Suppressor macrophage (primary cell): ENCODE data around the gene OLFM1.

Experiments used
- DNase-seq, 4 experiments: peaks; one replicate each; pipeline ENCODE4 v3.0.0-alpha.2; 2020 to 2022

Gene OLFM1

DNA sequence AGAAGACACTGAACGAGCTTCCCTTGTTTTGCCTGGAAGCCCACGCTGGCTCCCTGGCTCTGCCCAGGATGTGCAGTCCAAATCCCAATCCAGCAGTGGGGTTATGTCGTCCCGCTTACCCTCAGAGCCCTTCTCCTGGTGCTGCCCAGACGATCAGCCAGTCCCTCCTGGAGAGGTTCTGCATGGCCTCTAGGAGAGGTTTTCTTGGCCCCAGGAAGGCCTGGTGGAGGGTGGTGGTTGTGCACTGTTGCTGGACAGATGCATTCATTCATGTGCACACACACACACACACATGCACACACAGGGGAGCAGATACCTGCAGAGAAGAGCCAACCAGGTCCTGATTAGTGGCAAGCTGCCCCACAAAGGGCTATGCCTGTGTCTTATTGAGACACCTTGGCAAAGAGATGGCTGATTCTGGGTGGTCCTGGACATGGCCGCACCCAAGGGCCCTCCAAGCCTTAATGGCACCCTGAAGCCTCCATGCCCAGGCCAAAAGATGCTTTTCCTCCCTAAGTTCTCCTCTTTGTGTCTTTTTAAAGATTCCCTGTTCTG is 10.5 kb upstream of the OLFM1 start:
- no peak for DNase-seq

DNA sequence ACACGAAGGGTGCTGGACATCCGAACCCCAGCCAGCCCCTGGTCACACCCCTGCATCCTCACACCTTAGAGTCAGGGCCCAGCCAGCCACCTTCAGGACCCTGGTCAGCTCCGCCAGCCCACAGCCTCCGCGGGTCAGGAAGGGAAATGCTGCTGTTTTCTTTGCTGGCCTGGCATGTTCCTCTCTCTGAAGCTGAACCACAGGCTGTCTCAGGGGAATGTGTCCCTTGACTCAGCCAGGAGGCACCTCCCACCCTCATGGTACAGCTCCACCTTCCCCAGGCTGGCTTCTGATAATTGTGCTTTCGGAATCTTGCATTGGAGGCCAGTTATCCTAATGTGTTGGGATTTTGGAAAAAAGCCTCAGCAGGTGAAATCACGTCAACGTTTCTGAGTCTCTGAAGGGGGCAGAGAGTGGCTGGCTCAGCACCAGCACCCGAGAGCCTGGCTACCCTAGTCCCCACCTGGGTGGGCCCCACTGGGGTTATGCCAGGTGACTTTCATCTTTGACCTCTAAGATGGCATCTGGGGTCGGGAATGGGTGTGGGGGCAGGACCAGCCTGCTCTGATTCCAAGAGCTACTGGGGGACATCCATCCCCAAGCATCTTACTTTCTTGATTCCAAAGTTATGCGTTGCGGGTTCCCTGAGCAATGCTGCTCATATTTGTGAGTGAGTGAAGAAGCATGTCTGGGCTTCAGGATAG is 9.8 kb upstream of the OLFM1 start:
- peak; percentile 25 to 57 (median 40) for DNase-seq

DNA sequence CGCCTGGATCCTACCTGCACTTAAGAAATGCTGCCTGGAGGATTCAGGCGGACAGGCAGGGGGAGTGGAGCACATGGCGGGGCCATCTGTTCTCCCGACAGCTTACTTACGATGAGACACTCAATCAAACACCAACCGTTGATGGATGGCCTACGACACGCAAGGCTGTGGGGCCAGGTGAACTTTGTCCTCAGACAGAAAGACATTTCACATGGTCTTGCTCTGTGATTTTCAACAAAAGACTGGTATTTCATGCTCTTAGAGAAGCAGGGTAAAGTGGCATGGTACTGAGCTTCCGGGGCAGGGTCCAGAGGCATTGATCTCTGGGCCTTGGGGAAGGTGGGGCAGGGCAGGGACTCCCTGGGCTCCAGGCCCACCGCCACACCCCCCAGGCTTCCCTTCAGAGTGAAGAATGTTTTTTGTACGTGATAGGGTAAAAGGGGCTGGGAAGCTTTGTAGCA is 9.1 kb upstream of the OLFM1 start:
- DNase-seq = no peak

DNA sequence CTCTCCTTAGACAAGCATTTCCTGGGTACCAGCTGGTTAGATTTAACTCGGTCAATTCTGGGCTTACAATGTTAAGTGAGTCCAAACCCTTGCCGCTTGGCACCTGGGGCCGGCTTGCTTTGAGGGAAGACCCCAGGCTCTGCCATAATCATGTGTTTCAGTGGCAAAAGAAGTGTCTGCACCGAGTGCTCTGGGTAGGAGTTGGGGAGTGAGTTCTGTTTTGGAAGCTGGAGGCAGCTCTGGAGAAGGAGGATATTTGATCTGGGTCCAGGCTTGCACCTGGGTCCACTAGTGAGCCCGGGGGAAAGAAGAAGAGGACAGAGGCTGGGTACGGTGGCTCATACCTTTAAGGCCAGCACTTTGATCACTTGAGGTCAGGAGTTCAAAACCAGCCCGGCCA is 8.4 kb upstream of the OLFM1 start:
- no peak for DNase-seq

DNA sequence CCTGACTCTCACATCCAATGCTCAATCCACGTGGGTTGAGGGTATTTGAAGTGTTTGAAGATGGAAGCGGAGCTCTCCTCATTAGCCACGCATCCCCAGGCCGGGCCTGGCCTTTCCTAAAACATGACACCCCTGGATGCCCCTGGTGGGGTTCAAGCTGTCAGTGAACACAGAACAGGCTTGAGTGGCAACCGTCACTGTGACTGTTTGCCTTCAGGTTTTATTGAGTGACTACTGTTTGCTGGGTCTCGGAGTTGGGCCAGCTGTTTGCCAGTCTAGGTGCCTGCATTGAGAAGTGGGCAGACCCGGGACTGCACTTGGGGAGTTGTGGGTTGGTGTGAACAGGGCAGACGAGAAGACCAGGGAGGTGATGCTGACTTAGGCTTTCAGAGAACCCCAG is 7.8 kb upstream of the OLFM1 start:
- DNase-seq = no peak

DNA sequence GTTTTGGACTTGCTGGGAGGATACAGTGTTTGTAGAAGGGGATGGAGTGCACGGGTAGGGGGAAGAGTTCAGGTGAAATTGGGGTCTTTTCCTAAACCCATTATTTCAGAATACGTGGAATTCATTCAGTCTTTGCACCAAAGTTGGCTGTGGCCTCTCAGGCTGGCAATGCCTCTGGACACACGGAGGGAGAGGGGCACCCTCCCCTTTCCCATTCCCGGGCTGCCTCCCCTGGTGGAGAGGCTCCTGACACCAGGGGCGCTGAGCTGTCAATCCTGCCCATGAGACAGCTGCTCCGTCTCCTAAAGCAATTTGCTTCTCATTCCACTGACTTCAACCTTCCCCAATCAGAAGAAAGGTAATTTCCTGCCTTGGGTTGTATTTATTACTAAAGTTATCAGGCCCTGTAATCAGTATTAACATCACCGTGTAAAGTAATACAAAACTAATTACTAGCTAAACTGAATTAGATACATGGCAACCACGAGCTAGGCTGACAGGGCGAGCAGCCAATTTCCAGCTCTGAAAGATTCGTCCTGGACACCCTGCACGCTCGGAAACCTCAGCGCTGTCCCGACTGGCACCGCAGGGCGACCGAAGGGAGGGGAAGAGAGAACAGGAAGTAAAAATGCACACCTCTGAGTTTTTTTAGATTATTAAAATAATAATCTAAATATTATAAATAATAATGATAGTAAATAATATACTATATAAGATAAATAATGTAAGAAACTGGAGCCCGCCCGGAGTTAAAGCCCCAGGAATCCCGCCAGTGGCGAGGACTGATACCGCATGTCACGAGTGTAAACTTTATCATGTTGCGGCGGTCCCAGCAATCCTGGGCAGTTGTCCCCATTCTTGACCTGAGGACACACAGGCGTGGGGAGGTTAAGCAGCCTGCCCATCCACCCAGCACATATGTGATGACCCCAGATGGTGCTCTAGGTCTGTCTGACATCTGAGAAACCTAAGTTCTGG is 6.9 kb upstream of the OLFM1 start:
- no peak for DNase-seq

DNA sequence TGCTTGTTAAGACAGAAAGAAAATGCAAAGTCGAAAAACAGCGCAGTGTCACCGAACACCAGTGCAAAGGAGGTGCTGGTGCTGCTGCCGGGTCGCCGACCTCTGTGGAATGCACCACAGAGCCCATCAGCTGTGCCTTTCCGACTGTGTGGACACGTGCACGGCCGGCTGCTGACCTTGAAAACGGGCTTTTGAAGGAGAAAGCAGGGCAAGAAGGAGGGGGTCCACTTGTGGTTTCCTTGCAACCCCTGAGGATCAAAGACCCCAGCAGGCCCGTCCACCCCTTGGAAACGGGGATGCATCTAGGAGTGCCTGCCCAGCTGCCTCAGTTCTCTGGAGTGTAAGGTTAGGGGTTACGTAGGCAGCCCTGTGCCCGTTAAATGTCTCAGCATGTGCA is 6.2 kb upstream of the OLFM1 start:
- no peak for DNase-seq

DNA sequence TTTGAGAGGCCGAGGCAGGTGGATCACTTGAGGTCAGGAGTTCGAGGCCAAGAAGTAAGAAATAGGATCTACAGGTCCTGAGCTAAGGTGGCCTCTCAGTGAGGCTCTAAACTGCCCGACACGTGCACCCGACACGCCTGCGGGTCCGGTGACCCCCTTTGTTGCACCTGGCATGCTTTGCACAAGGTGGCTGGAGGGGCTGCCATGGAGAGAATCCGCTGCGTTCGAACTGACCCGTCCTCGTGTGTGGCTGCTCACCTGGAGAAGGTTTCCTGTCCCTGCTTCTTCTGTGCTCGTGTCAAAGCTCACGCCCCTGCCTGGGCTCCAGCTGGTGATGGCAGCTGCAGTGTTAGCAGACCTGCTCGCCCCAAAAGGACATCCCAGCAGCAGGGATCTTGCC is 5.7 kb upstream of the OLFM1 start:
- no peak for DNase-seq

DNA sequence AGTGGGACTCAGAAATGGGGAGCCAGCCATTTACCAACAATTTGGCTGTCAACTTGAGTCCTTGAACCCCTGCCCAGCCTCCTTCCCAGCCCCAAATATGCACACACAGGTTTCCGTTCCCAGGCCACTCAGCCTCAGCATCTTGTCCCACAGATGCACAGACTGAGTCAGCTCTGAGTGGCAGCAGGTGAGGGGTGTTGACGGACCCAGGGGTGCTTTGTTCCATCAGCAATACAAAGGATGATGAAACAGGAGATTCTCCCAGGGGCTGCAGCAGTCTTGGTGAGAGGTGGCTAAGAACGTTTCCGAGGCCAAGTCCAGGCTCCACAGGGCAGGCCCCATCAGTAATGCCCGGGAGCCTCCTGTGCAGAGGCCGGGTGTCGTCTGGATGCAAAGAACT is 4.9 kb upstream of the OLFM1 start:
- DNase-seq = no peak

DNA sequence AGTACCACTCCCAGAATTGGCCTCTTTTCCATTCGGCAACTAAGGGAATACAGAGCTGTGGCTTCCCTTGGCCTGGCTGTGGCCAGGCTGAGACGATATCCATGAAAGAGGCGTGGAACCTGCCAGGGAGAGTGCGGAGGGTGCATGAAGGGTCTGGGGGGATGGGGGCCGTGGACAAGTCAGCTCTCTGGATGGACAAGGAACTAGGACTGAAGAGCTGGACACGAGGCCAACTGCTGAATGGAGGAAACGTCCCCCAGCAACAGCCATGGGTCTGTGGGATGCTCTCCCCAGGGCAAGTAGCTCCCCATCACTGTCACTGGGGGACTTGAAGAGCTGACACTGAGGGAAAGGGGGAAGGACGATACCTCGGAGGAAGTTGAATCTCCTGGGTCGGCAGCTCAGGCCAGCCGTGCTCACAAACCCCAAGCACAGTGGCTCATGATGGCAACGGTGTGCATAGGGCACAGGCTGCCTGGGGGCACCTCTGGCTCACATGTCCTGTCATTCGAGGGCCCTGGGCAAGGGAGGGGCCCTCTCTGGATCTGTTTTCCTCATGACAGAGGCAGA is 4.1 kb upstream of the OLFM1 start:
- DNase-seq = no peak

DNA sequence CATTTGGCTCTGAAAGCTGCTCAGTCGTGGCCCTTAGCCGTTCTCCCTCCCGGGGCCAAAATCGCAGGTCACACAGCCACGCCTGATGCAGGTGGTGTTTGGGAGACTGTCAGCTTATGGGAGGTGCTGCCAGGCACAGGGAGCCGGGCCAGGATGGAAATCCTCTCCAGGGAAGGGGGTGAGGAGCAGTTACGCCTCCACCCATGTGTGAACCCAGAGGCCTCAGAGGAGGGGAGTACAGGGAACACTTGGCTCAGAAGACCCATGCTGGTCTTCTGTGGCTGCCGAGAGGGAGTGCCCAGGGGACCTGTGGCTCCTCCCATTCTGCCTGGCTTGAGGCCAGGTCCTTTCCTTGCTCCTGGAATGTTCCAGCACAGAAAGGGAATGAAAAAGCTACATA is 3.6 kb upstream of the OLFM1 start:
- DNase-seq = no peak

DNA sequence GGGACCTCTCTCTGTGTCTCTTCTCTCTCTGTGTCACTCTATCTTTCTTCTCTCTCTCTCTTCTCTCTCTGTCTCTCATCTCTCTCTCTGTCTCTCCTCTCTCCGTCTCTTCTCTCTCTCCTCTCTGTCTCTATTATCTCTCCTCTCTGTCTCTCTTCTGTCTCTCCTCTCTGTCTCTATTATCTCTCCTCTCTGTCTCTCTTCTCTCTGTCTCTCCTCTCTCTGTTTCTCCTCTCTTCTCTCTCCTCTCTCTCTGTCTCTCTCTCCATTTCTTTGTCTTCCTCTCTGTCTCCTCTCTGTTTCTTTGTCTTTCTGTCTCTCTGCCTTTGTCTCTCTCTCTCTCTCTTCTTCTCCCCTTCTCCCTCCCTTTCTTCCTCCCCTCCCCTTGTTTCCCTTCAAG is 3.2 kb upstream of the OLFM1 start:
- no peak for DNase-seq

DNA sequence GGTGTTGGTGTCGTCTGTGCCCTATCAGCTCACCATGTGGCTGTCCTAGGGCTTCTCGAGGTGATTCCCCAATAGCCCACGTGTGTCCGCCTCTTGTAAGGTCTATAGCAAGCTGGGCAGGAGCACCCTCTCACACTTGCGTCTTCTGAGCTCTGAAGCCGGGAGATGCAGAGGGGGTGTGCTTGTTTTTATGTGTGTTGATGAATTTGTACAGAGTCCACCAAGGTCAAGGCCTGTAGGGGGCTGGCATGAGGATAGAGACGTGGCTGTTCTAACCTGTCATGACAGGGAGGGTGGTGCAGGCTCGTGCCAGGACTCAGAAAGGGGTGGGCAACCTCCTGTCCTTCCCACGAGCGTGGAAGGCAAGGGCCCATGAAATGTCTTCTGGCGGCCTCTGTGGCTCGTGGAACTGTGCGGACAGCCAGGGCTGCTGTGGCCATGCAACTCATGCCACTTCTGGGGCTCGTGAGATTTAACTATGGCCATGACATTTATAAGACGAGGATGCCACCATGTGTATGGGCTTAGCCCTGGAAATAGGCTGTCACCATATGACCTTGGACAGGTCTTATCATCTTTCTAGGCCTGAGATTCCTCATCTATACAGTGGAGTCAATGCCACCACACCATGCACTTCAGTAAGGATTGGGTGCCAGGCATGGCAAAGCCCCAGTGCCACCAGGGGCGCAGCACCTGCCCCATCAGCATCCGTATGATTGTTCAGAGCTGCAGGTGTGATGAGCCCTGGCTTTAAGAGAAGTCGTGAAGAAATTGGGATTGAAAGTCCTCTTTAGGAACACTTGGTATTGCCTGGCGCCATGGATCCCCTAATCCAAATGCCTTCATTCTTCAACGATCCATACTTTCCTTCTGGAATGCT is 2.3 kb upstream of the OLFM1 start:
- no peak for DNase-seq

DNA sequence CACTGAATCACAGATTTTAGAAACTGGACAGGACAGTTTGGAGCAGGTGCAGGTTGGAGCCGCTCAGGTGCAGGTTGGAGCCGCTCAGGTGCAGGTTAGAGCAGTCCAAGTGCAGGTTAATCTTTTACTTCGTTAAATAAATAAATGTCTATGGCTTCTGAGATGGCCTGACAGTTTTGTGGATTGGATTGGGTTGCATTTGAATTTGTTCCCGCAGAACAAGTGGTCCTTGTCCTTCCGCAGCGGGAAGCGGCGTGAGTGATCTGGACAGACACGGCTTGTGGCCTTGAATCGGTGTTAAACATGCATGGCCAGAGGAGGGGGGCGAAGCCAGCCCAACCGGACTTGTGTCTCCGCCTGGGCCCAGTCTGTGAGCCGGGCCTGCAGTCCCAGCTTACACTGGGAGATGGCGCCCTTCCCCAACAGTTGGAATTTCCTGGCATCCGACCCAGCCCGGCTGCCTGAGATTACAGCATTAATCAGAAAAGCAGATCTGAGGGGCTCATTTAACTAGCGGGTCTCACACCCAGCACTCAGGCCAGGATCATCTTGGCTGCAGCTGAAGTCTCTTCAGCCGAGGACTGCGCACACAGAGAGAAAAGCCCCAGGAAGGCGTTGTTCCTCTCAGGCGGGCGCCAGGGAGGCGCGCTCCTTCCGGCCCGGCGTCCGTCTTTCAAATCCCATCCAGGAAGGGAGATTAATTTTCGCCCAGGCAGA is 1.5 kb upstream of the OLFM1 start:
- DNase-seq = peak; percentile 56 to 80 (median 71)

DNA sequence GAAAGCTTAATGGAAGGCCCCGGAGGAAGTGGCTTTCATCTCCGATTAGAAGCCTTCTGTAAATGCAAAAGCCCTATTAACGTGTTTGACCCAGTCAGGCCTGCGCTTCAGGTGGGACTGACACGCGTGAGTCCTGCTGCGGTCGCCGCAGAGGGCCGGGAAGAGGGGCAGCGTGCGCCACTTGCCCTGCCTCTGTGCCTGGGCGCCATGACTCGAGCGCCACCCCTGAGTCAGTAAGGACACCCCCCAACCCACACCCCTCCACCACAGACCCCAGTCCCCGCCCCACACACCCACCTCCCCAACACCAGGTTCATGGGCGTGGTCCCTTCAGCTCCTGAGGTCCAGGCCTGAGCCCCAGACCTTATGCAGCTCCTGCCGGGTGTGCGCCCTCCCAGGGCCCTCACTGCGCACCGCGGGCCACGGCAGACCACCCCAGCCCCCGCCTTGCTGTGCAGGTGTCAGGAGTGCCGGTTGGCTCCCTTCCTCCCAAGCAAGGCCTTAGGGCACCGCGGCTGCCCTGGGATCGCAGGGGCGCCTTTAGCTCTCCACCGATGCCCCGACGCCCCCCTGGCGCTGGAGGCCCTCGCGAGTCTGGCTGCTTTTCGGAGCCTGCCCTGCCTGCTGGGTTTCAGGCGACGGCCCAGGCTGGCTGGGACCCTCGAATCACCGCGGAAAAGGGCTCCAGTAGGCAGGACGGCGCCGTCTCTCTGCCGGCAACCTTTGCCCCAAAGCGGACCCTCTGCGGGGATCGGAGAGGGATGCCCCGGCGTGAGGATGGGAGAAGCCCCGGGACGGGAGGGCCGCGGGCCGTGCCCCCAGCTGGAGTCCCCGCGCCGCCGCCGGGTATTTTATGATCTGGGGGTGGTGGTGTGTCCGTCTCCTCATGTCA is 625 bp upstream of the OLFM1 start:
- DNase-seq = no peak

DNA sequence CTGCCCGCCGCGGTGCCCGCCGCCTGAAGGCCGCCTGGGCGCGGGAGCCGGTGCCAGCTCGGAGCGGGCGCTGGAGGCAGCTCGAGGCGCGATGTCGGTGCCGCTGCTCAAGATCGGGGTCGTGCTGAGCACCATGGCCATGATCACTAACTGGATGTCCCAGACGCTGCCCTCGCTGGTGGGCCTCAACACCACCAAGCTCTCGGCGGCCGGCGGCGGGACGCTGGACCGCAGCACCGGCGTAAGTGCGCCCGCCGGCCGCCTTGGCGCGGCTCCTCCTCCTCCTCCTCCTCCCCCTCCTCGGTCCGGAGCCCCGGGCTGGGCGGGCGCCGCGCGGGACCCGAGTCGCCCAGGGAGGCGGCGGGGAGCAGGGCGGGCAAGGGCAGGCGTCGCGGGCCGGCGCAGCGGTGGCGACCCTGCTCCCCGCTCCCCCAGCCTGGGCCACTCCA is 455 bp downstream of the OLFM1 start:
- DNase-seq = no peak

DNA sequence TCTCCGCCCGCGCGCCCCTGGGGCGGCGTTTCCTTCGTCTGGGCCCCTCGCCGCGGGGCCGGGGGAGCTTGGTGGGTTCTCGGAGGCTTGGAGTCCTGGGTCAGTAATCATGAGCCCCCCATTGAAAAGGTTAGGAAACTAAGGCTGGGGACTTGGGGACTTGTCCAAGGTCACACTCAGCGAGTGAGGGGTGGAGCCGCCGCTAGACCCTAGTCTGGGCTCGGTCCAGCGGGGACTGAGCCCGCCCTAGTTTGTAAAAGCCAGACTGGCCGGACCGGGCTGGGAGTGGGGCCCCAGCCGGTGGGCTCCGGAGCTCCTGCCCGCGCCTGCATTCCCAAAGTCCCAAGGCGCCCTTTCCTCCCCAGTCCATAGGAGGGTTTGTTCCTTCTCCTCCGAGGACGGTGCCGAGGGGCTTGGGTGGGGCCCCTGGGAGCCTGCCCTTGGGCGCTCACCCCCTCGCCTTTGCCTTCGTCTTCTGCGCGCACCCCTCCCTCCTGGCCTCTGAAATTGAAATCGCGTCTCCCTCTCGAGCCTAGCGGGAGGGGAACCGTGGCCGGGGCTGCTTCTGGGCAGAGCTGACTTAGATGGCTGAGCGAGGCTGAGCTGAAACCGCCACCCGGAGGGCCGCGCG is 995 bp downstream of the OLFM1 start:
- DNase-seq = no peak

DNA sequence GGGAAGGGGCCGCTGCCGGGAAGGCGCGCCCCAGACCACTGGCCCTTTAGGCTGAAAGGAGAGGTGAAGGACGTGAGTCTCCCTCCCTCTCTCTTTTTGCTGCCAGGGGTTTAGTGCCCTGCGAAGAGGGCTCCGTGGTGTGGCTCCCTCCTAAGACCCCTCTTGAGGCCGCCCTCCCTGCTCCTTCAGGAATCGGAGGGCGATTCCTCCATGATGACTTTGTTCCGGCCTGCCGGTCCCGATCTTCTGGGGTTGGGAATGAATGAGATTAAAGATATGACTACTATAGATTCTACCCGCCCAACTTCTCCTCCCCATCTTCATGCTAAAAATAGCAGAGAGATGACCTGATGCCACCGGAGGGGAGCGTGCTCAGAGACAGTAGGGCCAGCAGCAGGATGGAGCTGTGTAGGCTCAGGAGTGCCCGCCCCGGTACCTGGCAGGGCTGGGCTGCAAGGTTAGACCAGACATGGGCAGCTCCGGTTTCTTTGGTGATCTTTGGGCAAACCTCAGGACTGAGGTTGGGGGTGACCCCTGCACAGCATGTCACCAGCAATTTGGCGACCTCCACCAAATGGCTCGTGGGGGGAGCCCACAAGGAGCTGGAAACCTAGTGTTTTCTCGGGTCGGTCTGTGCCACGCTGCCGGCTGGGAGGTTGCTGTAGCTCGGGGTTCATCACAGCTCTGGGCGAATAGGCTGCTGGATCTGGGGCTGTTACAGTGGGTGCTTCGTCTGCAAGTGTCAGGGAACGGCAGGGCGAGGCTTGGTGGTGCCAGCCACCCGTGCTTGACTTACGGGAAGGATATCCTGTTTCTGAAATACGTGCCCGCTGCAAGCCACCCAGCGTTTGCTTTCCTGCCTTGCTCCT is 1.7 kb downstream of the OLFM1 start:
- DNase-seq = no peak

DNA sequence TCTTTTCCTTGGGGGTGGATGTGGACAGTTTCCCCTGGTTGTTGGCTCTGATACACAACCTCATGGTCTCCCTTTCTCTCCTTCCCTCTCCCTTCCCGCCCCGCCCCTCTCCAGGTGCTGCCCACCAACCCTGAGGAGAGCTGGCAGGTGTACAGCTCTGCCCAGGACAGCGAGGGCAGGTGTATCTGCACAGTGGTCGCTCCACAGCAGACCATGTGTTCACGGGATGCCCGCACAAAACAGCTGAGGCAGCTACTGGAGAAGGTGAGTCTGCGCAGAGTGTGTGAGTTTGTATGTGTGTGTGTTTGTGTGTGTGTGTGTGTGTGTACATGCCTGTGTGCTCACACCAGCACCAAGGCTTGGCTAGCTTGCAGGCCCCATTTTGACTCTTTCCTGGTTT is 2.6 kb downstream of the OLFM1 start:
- DNase-seq = no peak
